Activated naive CD4-positive, alpha-beta T cell treated with anti-CD3 and anti-CD28 coated beads, Interleukin-2, amount 50 U/mL, for 24 hours (primary cell): ENCODE results near the gene P2RY11.

Source experiments
- H3K27ac Mint-ChIP-seq: one replicate; pipeline ENCODE4 v1.8.0; 2021; ENCODE audit warnings: mild to moderate bottlenecking, mixed read lengths
- H3K27me3 Mint-ChIP-seq: one replicate; pipeline ENCODE4 v1.8.0; 2021; ENCODE audit warnings: mixed read lengths
- H3K36me3 Mint-ChIP-seq: one replicate; pipeline ENCODE4 v1.8.0; 2021; ENCODE audit warnings: mixed read lengths
- H3K4me1 Mint-ChIP-seq: one replicate; pipeline ENCODE4 v1.8.0; 2021; ENCODE audit warnings: mixed read lengths
- H3K4me3 Mint-ChIP-seq: one replicate; pipeline ENCODE4 v1.8.0; 2021; ENCODE audit warnings: mild to moderate bottlenecking, mixed read lengths
- H3K9me3 Mint-ChIP-seq: one replicate; pipeline ENCODE4 v1.8.0; 2021; ENCODE audit warnings: mixed read lengths

Gene P2RY11

GRCh38 chr19:10139952-10140351 is 28.5 kb downstream of the P2RY11 start:
- H3K27ac Mint-ChIP-seq: no peak overlapping the region

GRCh38 chr19:10141479-10141878 is 30.0 kb downstream of the P2RY11 start:
- H3K27ac Mint-ChIP-seq: peak overlapping the region; percentile 30
- H3K9me3 Mint-ChIP-seq: no peaks in the 10 kb centered on the region
- H3K4me1 Mint-ChIP-seq: peaks cover 36% of the 10 kb centered on the region
- peaks cover 15% of the 10 kb centered on the region for H3K36me3 Mint-ChIP-seq
- no peaks in the 10 kb centered on the region for H3K27me3 Mint-ChIP-seq
- no peak overlapping the region for H3K4me3 Mint-ChIP-seq

More at GRCh38 chr19:10139952-10140351, 28.5 kb downstream of the P2RY11 start:
- H3K4me3 Mint-ChIP-seq: no peak overlapping the region
- no peaks in the 10 kb centered on the region for H3K9me3 Mint-ChIP-seq
- peaks cover 34% of the 10 kb centered on the region for H3K4me1 Mint-ChIP-seq
- H3K27me3 Mint-ChIP-seq: no peaks in the 10 kb centered on the region
- H3K36me3 Mint-ChIP-seq: peaks cover 6% of the 10 kb centered on the region

DNA sequence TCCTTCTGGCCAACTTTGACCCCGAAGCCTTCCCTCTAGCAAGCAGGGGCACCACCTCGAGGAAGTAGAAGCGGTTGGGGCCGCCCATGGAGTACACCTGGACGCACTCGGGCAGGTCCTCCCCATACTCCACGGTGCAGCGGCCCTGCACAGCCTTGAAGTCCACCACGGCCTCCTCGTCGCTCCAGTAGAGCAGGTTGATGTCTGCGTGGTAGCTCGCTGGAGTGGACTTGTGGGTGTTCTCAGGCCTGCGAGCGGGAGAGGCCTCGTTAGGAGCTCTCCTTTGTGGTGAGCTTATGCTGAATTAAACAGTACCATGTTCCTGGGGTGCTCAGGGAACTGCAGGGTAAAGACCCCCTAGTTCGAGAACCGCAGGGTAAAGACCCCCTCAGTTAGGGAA is 30.5 kb downstream of the P2RY11 start:
- Mint-ChIP-seq H3K4me3 (no peak overlapping the region), H3K36me3 (peaks cover 17% of the 10 kb centered on the region), H3K27ac (peak overlapping the region; percentile 30), H3K9me3 (no peaks in the 10 kb centered on the region), H3K4me1 (peaks cover 37% of the 10 kb centered on the region), H3K27me3 (no peaks in the 10 kb centered on the region)

GRCh38 chr19:10142701-10143375 is 31.3 kb downstream of the P2RY11 start:
- peak overlapping the region; percentile 86 for H3K4me3 Mint-ChIP-seq

GRCh38 chr19:10143681-10144080 is 32.2 kb downstream of the P2RY11 start:
- Mint-ChIP-seq H3K27me3 (no peaks in the 10 kb centered on the region), H3K9me3 (no peaks in the 10 kb centered on the region), H3K4me3 (peak overlapping the region; percentile 26), H3K27ac (peak overlapping the region; percentile 62), H3K4me1 (peaks cover 37% of the 10 kb centered on the region), H3K36me3 (peaks cover 18% of the 10 kb centered on the region)

More at GRCh38 chr19:10142701-10143375, 31.3 kb downstream of the P2RY11 start:
- peak overlapping the region; percentile 98 for H3K27ac Mint-ChIP-seq
- no peaks in the 10 kb centered on the region for H3K27me3 Mint-ChIP-seq
- H3K4me1 Mint-ChIP-seq: peaks cover 37% of the 10 kb centered on the region
- peaks cover 15% of the 10 kb centered on the region for H3K36me3 Mint-ChIP-seq
- no peaks in the 10 kb centered on the region for H3K9me3 Mint-ChIP-seq

GRCh38 chr19:10144361-10144760 is 32.9 kb downstream of the P2RY11 start:
- no peaks in the 10 kb centered on the region for H3K27me3 Mint-ChIP-seq
- peak overlapping the region; percentile 33 for H3K4me3 Mint-ChIP-seq
- H3K4me1 Mint-ChIP-seq: peaks cover 33% of the 10 kb centered on the region
- H3K36me3 Mint-ChIP-seq: peaks cover 20% of the 10 kb centered on the region
- H3K27ac Mint-ChIP-seq: peak overlapping the region; percentile 51
- no peaks in the 10 kb centered on the region for H3K9me3 Mint-ChIP-seq

GRCh38 chr19:10145031-10145430 is 33.5 kb downstream of the P2RY11 start:
- H3K4me3 Mint-ChIP-seq: no peak overlapping the region

GRCh38 chr19:10146142-10146541 is 34.6 kb downstream of the P2RY11 start:
- Mint-ChIP-seq H3K4me1 (peaks cover 30% of the 10 kb centered on the region), H3K27ac (peak overlapping the region; percentile 59), H3K4me3 (no peak overlapping the region)

More at GRCh38 chr19:10145031-10145430, 33.5 kb downstream of the P2RY11 start:
- Mint-ChIP-seq H3K27ac (peak overlapping the region; percentile 23), H3K4me1 (peaks cover 30% of the 10 kb centered on the region), H3K36me3 (peaks cover 20% of the 10 kb centered on the region), H3K27me3 (no peaks in the 10 kb centered on the region), H3K9me3 (no peaks in the 10 kb centered on the region)

GRCh38 chr19:10149427-10149826 is 37.9 kb downstream of the P2RY11 start:
- Mint-ChIP-seq H3K4me3 (no peak overlapping the region), H3K27me3 (no peaks in the 10 kb centered on the region), H3K36me3 (peaks cover 21% of the 10 kb centered on the region), H3K9me3 (no peaks in the 10 kb centered on the region), H3K4me1 (peaks cover 3% of the 10 kb centered on the region), H3K27ac (no peak overlapping the region)

More at GRCh38 chr19:10146142-10146541, 34.6 kb downstream of the P2RY11 start:
- Mint-ChIP-seq H3K36me3 (peaks cover 22% of the 10 kb centered on the region), H3K27me3 (no peaks in the 10 kb centered on the region), H3K9me3 (no peaks in the 10 kb centered on the region)

DNA sequence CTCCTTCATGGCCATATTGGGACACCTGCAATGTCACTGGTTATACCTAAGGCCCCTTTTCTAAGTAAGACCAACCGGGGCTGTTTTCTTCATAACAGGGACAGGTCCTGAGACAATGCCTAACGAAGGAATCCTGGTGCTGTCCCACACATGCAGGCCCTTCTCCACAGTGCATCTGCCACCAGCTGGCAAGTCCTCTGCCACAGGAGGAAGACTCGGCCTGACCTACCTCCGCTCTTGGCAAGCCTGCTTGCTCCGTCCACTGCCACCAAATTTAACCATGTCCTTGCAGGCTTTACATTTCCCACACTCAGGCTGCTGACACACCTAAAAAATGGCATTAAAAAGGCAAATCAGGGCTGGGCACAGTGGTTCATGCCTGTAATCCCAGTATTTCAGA is 40.0 kb downstream of the P2RY11 start:
- Mint-ChIP-seq H3K27ac (no peak overlapping the region), H3K36me3 (peaks cover 11% of the 10 kb centered on the region), H3K27me3 (no peaks in the 10 kb centered on the region), H3K4me3 (no peak overlapping the region), H3K9me3 (no peaks in the 10 kb centered on the region), H3K4me1 (no peaks in the 10 kb centered on the region)

GRCh38 chr19:10152100-10152499 is 40.6 kb downstream of the P2RY11 start:
- no peaks in the 10 kb centered on the region for H3K27me3 Mint-ChIP-seq
- peaks cover 9% of the 10 kb centered on the region for H3K36me3 Mint-ChIP-seq
- H3K27ac Mint-ChIP-seq: no peak overlapping the region
- no peaks in the 10 kb centered on the region for H3K4me1 Mint-ChIP-seq
- no peaks in the 10 kb centered on the region for H3K9me3 Mint-ChIP-seq
- no peak overlapping the region for H3K4me3 Mint-ChIP-seq

DNA sequence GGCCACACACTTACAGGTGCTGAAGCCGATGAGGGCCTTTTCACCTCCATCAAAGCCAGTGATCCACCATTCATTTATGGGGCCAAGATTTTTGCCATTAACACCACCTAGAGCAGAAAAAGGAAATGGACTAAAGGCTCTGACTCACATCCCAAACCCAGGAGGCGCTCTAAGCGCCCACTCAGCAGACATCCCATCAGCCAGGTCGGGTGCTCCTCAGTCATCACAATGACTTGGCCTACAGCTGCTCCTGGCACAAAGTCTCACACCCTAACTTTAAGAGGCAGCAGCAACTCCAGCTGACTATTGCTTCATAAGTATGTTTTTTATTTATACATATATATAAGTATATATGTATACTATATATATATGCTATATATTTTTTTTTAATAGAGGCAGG is 44.3 kb downstream of the P2RY11 start:
- H3K36me3 Mint-ChIP-seq: peaks cover 11% of the 10 kb centered on the region
- H3K27me3 Mint-ChIP-seq: no peaks in the 10 kb centered on the region
- H3K4me3 Mint-ChIP-seq: no peak overlapping the region
- no peak overlapping the region for H3K27ac Mint-ChIP-seq
- no peaks in the 10 kb centered on the region for H3K4me1 Mint-ChIP-seq
- no peaks in the 10 kb centered on the region for H3K9me3 Mint-ChIP-seq

DNA sequence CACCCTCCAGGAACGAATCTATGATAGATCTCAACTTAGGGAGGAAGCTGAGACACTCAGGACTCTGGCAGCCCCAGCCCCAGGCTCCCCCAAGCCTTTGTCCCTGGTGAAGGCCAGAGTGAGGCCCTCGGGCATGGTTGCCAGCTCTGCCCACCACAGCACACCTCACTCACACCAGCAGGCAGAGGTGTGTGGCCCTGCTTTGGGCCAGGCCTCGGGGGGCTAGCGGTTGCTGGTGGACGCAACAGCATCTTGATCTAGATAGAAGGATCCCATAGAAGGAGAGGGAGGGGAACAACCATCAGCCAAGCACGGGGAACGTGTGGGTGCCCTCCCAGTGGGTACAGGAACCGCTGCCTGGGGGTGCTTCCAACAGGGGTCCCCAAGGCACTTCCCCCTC is 46.6 kb downstream of the P2RY11 start:
- Mint-ChIP-seq H3K27ac (no peak overlapping the region), H3K4me3 (no peak overlapping the region), H3K4me1 (no peaks in the 10 kb centered on the region), H3K27me3 (no peaks in the 10 kb centered on the region), H3K9me3 (no peaks in the 10 kb centered on the region), H3K36me3 (peaks cover 9% of the 10 kb centered on the region)

DNA sequence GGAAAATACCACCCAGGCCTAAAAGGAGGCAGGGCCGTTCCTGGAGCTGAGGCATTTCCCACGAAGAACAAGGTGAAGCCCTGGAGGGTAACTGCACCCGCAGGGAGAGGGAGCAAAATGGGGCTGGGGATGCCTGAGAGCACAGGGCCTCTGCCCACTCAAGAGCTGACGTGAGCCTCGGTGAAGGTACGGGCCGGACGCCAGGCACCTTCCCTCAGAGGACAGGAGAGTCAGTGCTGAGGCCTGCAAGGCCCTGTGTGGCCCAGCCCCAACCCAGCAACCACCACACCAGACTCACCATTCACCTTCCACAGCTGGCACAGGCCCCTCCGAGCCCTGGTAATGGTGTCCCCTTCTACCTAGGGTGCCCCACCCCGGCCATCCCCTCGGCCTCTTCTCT is 47.0 kb downstream of the P2RY11 start:
- Mint-ChIP-seq H3K27ac (no peak overlapping the region), H3K4me1 (no peaks in the 10 kb centered on the region), H3K4me3 (no peak overlapping the region), H3K9me3 (no peaks in the 10 kb centered on the region), H3K36me3 (peaks cover 9% of the 10 kb centered on the region), H3K27me3 (no peaks in the 10 kb centered on the region)

DNA sequence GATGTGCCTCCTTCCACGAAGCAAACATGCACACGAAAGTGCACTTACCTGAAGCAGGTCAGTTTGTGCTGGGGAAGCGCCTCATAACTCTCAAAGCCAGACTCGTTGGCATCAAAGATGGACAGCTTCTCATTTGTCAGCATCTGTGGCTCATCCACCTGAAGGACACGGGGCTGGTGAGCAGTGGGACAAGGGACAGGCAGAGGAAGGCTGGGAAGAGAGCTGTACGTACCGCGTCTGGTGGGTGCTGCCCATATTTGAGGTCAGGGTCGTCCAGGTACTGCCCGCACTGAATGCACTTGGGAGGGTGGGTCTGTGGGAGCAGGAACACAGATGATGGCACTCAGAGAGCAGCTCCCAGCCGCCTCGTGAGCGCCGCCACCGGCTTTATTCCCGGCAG is 48.1 kb downstream of the P2RY11 start:
- H3K36me3 Mint-ChIP-seq: peaks cover 9% of the 10 kb centered on the region
- no peaks in the 10 kb centered on the region for H3K27me3 Mint-ChIP-seq
- no peaks in the 10 kb centered on the region for H3K9me3 Mint-ChIP-seq
- peak overlapping the region; percentile 23 for H3K27ac Mint-ChIP-seq
- H3K4me3 Mint-ChIP-seq: no peak overlapping the region
- no peaks in the 10 kb centered on the region for H3K4me1 Mint-ChIP-seq

DNA sequence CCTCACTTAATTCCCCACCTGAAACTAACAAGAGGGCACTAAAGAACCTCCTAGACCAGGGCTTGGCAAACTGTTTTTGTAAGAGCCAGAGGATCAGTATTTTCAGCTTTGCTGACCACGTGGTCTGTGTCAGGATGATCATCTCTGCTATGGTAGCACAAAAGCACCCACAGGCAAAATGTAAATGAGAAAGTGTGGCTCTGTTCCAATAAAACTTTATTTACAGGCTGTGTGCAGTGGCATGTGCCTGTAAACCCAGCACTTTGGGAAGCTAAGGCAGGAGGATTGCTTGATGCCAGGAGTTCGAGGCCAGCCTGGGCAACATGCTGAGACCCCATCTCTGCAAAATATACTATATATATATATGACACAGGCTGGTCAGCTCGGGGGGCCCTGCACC is 52.0 kb downstream of the P2RY11 start:
- peaks cover 12% of the 10 kb centered on the region for H3K36me3 Mint-ChIP-seq
- no peak overlapping the region for H3K4me3 Mint-ChIP-seq
- H3K9me3 Mint-ChIP-seq: no peaks in the 10 kb centered on the region
- no peaks in the 10 kb centered on the region for H3K27me3 Mint-ChIP-seq
- H3K4me1 Mint-ChIP-seq: peaks cover 6% of the 10 kb centered on the region
- H3K27ac Mint-ChIP-seq: no peak overlapping the region
